22Rv1 (cell line): ENCODE data around the gene ZNRF1.

Experiments
- ZFX ChIP-seq: fragments of 450-650 bp; IDR thresholded peaks from 2 replicates; pipeline ENCODE4 v1.6.1; 2017; ENCODE audit warnings: antibody characterized with exemption, borderline replicate concordance
- TF ChIP-seq, protein P1 (sequence below): fragments of 450-650 bp; IDR thresholded peaks from 2 replicates; pipeline ENCODE4 v1.5.1; 2017; ENCODE audit warnings: mild to moderate bottlenecking

DNA sequence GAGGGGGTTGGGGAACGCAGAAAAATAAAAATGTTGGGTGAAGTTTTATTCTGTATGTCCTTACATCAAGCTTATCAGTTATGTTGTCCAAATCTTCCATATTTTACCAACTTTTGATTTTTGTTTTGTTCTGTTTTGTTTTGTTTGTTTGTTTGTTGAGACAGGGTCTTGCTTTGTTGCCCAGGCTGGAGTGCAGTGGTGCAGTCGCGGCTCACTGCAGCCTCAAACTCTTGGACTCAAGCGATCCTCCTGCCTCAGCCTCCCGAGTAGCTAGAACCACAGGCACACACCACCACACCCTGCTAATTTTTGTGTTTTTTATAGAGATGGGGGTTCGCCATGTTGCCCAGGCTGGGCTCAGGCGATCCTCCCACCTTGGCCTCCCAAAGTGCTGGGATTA is 20.8 kb downstream of the ZNRF1 start:
- TF ChIP-seq, protein P1, sequence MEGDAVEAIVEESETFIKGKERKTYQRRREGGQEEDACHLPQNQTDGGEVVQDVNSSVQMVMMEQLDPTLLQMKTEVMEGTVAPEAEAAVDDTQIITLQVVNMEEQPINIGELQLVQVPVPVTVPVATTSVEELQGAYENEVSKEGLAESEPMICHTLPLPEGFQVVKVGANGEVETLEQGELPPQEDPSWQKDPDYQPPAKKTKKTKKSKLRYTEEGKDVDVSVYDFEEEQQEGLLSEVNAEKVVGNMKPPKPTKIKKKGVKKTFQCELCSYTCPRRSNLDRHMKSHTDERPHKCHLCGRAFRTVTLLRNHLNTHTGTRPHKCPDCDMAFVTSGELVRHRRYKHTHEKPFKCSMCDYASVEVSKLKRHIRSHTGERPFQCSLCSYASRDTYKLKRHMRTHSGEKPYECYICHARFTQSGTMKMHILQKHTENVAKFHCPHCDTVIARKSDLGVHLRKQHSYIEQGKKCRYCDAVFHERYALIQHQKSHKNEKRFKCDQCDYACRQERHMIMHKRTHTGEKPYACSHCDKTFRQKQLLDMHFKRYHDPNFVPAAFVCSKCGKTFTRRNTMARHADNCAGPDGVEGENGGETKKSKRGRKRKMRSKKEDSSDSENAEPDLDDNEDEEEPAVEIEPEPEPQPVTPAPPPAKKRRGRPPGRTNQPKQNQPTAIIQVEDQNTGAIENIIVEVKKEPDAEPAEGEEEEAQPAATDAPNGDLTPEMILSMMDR, result no peak
- TF ChIP-seq ZFX, result no peak
